Smooth muscle cell (in vitro differentiated cells): ENCODE data around the gene MRPL12. TPM values are rescaled to one million over a fixed set of nuclear protein-coding genes. Genes with fewer than 3 reads are reported as not detected.

Source experiments
- DNase-seq: peaks from one replicate; lab custom pipeline; 2025; ENCODE audit not compliant: unreplicated experiment; lab: John Stamatoyannopoulos, UW
- H2AFZ ChIP-seq: fragments of 200-600 bp; sonication (generic); 2 replicates; pipeline ENCODE4 v1.6.0; 2016; ENCODE audit warnings: antibody characterized with exemption, low read depth, mild to moderate bottlenecking
- H3F3A ChIP-seq: fragments of 200-600 bp; sonication (generic); 2 replicates; pipeline ENCODE4 v1.6.0; 2017; ENCODE audit warnings: antibody characterized with exemption, low read depth
- H3K27ac ChIP-seq: fragments of 200-600 bp; sonication (generic); 2 replicates; pipeline ENCODE4 v1.5.1; 2016; ENCODE audit warnings: low read depth, mild to moderate bottlenecking
- H3K27me3 ChIP-seq: fragments of 200-600 bp; sonication (generic); 2 replicates; pipeline ENCODE4 v1.6.1; 2016; ENCODE audit warnings: low read depth, mild to moderate bottlenecking
- H3K36me3 ChIP-seq: fragments of 200-600 bp; sonication (generic); 2 replicates; pipeline ENCODE4 v1.5.1; 2016; ENCODE audit warnings: low read depth
- H3K4me1 ChIP-seq: fragments of 200-600 bp; sonication (generic); 2 replicates; pipeline ENCODE4 v1.5.1; 2016; ENCODE audit warnings: low read depth
- H3K4me2 ChIP-seq: fragments of 200-600 bp; sonication (generic); 2 replicates; pipeline ENCODE4 v1.6.0; 2016; ENCODE audit warnings: mild to moderate bottlenecking
- H3K4me3 ChIP-seq: fragments of 200-600 bp; sonication (generic); 2 replicates; pipeline ENCODE4 v1.5.1; 2016; ENCODE audit warnings: mild to moderate bottlenecking
- H3K79me2 ChIP-seq: fragments of 200-600 bp; sonication (generic); 2 replicates; pipeline ENCODE4 v1.6.0; 2016; ENCODE audit warnings: low read depth, mild to moderate bottlenecking
- H3K9ac ChIP-seq: fragments of 200-600 bp; sonication (generic); 2 replicates; pipeline ENCODE4 v1.6.0; 2016; ENCODE audit warnings: low read depth
- H3K9me3 ChIP-seq: fragments of 200-600 bp; sonication (generic); replicated peaks from 2 replicates; pipeline ENCODE4 v1.5.1; 2016; ENCODE audit warnings: low read depth
- H4K20me1 ChIP-seq: fragments of 200-600 bp; sonication (generic); 2 replicates; pipeline ENCODE4 v1.6.0; 2016; ENCODE audit warnings: low read depth
- WGBS: methylation state at CpG from one replicate; pipeline ENCODE4 v1.1.7; 2016; ENCODE audit warnings: low lambda C conversion rate; 5-methylcytosine and 5-hydroxymethylcytosine counted together
- polyA plus RNA-seq: library from polyadenylated mRNA; unstranded; fragments of >200 nt; fragmentation: Nextera tagmentation; extraction: Ambion mirVana; gene quantifications from 2 replicates; pipeline ENCODE4 v1.2.1, GENCODE V29; 2016
- total RNA-seq: library from RNA; depleted of rRNA; stranded (reverse); fragments of >200 nt; gene quantifications from 2 replicates; pipeline ENCODE4 v1.2.3, GENCODE V29; 2014
- TF ChIP-seq, protein P1 (sequence below): fragments of 200-600 bp; sonication (generic); IDR thresholded peaks from 2 replicates; pipeline ENCODE4 v1.5.1; 2017; ENCODE audit warnings: borderline replicate concordance, mild to moderate bottlenecking, antibody characterized with exemption; ENCODE audit not compliant: insufficient read depth, poor library complexity, severe bottlenecking

Gene MRPL12
- total and polyA plus RNA-seq, 2 experiments from 2014 or later: 22.2 to 83.6 TPM

DNA sequence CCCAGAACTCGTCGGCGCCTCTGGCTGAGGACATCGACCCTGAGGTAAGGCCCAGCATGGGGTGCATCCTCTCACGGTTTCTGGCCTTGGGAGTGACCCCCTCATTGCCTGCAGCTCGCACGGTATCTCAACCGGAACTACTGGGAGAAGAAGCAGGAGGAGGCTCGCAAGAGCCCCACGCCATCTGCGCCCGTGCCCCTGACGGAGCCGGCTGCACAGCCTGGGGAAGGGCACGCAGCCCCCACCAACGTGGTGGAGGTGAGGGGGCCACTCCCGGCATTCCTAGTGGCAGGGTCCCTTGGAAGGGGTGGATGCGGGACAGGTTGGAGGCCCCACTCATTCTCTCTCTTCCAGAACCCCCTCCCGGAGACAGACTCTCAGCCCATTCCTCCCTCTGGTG is 8.4 kb upstream of the MRPL12 start:
- WGBS: over 99% methylated on average over 17 of the region's 19 CpGs
- no peak for DNase-seq
- Histone ChIP-seq H3K27me3 (no peaks in the 10 kb centered on the region), H3K27ac (no peak overlapping the region), H3K79me2 (peaks cover 25% of the 10 kb centered on the region), H3K9me3 (no peaks in the 10 kb centered on the region), H2AFZ (no peak overlapping the region), H3K9ac (no peak overlapping the region), H3K4me3 (no peak overlapping the region), H3K36me3 (no peaks in the 10 kb centered on the region), H3K4me1 (no peaks in the 10 kb centered on the region), H3F3A (peaks cover 3% of the 10 kb centered on the region), H4K20me1 (peaks cover 62% of the 10 kb centered on the region), H3K4me2 (no peak overlapping the region)
- TF ChIP-seq, protein P1, sequence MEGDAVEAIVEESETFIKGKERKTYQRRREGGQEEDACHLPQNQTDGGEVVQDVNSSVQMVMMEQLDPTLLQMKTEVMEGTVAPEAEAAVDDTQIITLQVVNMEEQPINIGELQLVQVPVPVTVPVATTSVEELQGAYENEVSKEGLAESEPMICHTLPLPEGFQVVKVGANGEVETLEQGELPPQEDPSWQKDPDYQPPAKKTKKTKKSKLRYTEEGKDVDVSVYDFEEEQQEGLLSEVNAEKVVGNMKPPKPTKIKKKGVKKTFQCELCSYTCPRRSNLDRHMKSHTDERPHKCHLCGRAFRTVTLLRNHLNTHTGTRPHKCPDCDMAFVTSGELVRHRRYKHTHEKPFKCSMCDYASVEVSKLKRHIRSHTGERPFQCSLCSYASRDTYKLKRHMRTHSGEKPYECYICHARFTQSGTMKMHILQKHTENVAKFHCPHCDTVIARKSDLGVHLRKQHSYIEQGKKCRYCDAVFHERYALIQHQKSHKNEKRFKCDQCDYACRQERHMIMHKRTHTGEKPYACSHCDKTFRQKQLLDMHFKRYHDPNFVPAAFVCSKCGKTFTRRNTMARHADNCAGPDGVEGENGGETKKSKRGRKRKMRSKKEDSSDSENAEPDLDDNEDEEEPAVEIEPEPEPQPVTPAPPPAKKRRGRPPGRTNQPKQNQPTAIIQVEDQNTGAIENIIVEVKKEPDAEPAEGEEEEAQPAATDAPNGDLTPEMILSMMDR: no peak

DNA sequence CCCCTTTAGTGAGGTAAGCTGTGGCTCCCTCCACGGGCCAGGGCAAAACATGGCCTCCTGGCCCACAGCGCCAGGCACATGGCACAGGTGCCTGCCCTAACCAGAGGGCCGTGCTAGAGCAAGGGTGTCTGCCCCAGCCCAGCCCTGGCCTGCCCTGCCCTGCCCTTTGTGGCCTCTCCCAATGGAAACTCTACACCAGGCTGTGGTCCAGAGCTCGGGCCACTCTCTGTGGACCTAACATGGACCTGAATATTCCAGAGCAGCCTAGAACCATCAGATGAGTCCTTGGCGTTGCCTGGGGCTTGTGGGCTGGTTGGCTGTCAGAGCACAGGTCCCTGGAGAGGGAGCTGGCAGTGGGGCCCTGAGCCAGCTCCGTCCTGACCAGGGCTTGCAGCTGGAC is 8.0 kb upstream of the MRPL12 start:
- no peak overlapping the region for H2AFZ ChIP-seq
- H3K4me3 ChIP-seq: no peak overlapping the region
- no peaks in the 10 kb centered on the region for H3K4me1 ChIP-seq
- peaks cover 28% of the 10 kb centered on the region for H3K79me2 ChIP-seq
- peaks cover 58% of the 10 kb centered on the region for H4K20me1 ChIP-seq
- no peak overlapping the region for H3K27ac ChIP-seq
- WGBS: 96% methylated on average over 6 of the region's 6 CpGs
- no peak overlapping the region for H3K4me2 ChIP-seq
- no peaks in the 10 kb centered on the region for H3K27me3 ChIP-seq
- H3K36me3 ChIP-seq: no peaks in the 10 kb centered on the region
- no peak overlapping the region for H3K9ac ChIP-seq
- H3F3A ChIP-seq: peaks cover 3% of the 10 kb centered on the region
- TF ChIP-seq, protein P1: no peak
- DNase-seq: no peak
- no peaks in the 10 kb centered on the region for H3K9me3 ChIP-seq

DNA sequence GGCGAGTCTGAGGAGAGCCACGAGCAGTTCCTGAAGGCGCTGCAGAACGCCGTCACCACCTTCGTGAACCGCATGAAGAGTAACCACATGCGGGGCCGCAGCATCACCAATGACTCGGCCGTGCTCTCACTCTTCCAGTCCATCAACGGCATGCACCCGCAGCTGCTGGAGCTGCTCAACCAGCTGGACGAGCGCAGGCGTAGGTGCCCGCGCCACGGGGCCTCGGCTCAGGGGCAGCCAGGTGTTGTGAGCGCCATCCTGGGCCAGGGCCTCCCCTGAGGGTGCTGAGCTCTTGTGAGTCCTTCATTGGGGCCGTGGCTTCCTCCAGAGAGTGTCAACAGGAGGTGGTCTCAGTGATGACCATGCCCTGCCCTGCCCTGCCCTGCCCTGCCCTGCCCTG is 7.4 kb upstream of the MRPL12 start:
- TF ChIP-seq, protein P1: no peak
- Histone ChIP-seq H3K4me3 (no peak overlapping the region), H3K79me2 (peaks cover 34% of the 10 kb centered on the region), H3K27ac (no peak overlapping the region), H4K20me1 (peaks cover 55% of the 10 kb centered on the region), H3K9ac (no peak overlapping the region), H3K4me1 (no peaks in the 10 kb centered on the region), H3F3A (peaks cover 3% of the 10 kb centered on the region), H3K36me3 (no peaks in the 10 kb centered on the region), H3K4me2 (no peak overlapping the region), H3K9me3 (no peaks in the 10 kb centered on the region), H3K27me3 (no peaks in the 10 kb centered on the region), H2AFZ (no peak overlapping the region)
- 89% methylated on average over 22 of the region's 22 CpGs for WGBS
- no peak for DNase-seq

DNA sequence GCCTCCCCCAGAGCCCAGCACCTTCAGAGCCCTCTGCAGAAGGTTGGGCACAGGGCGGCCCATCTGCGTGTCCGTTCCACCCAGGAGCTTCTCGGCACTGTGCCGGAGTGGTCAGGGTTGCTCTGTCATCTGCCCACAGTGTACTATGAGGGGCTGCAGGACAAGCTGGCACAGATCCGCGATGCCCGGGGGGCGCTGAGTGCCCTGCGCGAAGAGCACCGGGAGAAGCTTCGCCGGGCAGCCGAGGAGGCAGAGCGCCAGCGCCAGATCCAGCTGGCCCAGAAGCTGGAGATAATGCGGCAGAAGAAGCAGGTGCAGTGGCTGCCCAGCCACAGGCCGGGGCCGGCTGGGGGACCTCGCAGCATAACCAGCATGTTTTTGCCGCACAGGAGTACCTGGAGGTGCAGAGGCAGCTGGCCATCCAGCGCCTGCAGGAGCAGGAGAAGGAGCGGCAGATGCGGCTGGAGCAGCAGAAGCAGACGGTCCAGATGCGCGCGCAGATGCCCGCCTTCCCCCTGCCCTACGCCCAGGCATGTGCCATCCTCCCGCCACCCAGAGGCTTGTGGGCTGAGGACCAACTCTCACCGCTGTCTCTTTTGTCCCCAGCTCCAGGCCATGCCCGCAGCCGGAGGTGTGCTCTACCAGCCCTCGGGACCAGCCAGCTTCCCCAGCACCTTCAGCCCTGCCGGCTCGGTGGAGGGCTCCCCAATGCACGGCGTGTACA is 6.8 kb upstream of the MRPL12 start:
- no peak for DNase-seq
- H3K9ac ChIP-seq: no peak overlapping the region
- no peak overlapping the region for H3K4me3 ChIP-seq
- peaks cover 56% of the 10 kb centered on the region for H4K20me1 ChIP-seq
- 98% methylated on average over 32 of the region's 40 CpGs for WGBS
- H3K9me3 ChIP-seq: no peaks in the 10 kb centered on the region
- H3F3A ChIP-seq: peaks cover 3% of the 10 kb centered on the region
- H3K27ac ChIP-seq: no peak overlapping the region
- TF ChIP-seq, protein P1: no peak
- no peaks in the 10 kb centered on the region for H3K36me3 ChIP-seq
- H2AFZ ChIP-seq: no peak overlapping the region
- no peaks in the 10 kb centered on the region for H3K4me1 ChIP-seq
- H3K4me2 ChIP-seq: no peak overlapping the region
- H3K79me2 ChIP-seq: peaks cover 40% of the 10 kb centered on the region
- no peaks in the 10 kb centered on the region for H3K27me3 ChIP-seq
